Measurements from ENCODE around the gene DNAI7. TPM values are rescaled to one million over a fixed set of nuclear protein-coding genes. Genes with fewer than 3 reads are reported as not detected.

DNAI7 gene
- total RNA-seq, 1 experiment from 2014 or later, result 2.9 TPM

- Histone ChIP-seq H2AFZ (no peak overlapping the region), H3F3A (ENCODE audit: insufficient read depth, low read depth) (no peaks in the 10 kb centered on the region), H3K79me2 (ENCODE audit: low read depth) (no peaks in the 10 kb centered on the region), H3K27me3 (ENCODE audit: insufficient read depth, low read depth) (no peaks in the 10 kb centered on the region), H3K36me3 (ENCODE audit: low read depth) (no peaks in the 10 kb centered on the region), H4K20me1 (ENCODE audit: insufficient read depth) (no peaks in the 10 kb centered on the region), H3K4me3 (no peak overlapping the region), H3K4me1 (replicated peaks; ENCODE audit: insufficient read depth) (no peaks in the 10 kb centered on the region), H3K27ac (no peak overlapping the region), H3K9me2 (ENCODE audit: insufficient read depth) (no peaks in the 10 kb centered on the region; the same call in 1 of the 2 replicates), H3K9me3 (ENCODE audit: insufficient read depth, low read depth) (no peaks in the 10 kb centered on the region), H3K4me2 (no peak overlapping the region)
- ChIA-PET CTCF (no interaction called here), POLR2A (ENCODE audit: unreplicated experiment) (no interaction called here)
- DNase-seq, result no peak
- BruUV-seq (replicated peaks), result no TSS peak
- TF ChIP-seq EZH2 (IDR thresholded peaks at IDR 0.05; ENCODE audit: low read depth) (no peak), CTCF (conservative IDR thresholded peaks at IDR 0.05) (no peak)
- intact Hi-C loops (cut with micrococcal nuclease; ENCODE audit: unreplicated experiment), result no loop called here
These were observed 42.9 kb downstream of the DNAI7 start for GRCh38 chr12:25152055-25152454.

GRCh38 chr12:25151476-25151875, 43.5 kb downstream of the DNAI7 start:
- H3K36me3 ChIP-seq (ENCODE audit: low read depth), result no peaks in the 10 kb centered on the region
- intact Hi-C loops (cut with micrococcal nuclease; ENCODE audit: unreplicated experiment), result no loop called here
- no peak overlapping the region for H2AFZ ChIP-seq
- ChIA-PET CTCF (no interaction called here), POLR2A (ENCODE audit: unreplicated experiment) (no interaction called here)
- no peaks in the 10 kb centered on the region; the same call in 1 of the 2 replicates for H3K9me2 ChIP-seq (ENCODE audit: insufficient read depth)
- BruUV-seq (replicated peaks), result no TSS peak
- no peaks in the 10 kb centered on the region for H4K20me1 ChIP-seq (ENCODE audit: insufficient read depth)
- no peak for DNase-seq
- no peak overlapping the region for H3K4me2 ChIP-seq
- H3K4me1 ChIP-seq (replicated peaks; ENCODE audit: insufficient read depth), result no peaks in the 10 kb centered on the region
- H3K79me2 ChIP-seq (ENCODE audit: low read depth), result no peaks in the 10 kb centered on the region
- H3K27me3 ChIP-seq (ENCODE audit: insufficient read depth, low read depth), result no peaks in the 10 kb centered on the region
- no peaks in the 10 kb centered on the region for H3F3A ChIP-seq (ENCODE audit: insufficient read depth, low read depth)
- H3K4me3 ChIP-seq, result no peak overlapping the region
- TF ChIP-seq CTCF (conservative IDR thresholded peaks at IDR 0.05) (no peak), EZH2 (IDR thresholded peaks at IDR 0.05; ENCODE audit: low read depth) (no peak)
- H3K9me3 ChIP-seq (ENCODE audit: insufficient read depth, low read depth), result no peaks in the 10 kb centered on the region
- H3K27ac ChIP-seq, result no peak overlapping the region

- Histone ChIP-seq H3K4me1 (replicated peaks; ENCODE audit: insufficient read depth) (no peaks in the 10 kb centered on the region), H3K9me2 (ENCODE audit: insufficient read depth) (no peaks in the 10 kb centered on the region; the same call in 1 of the 2 replicates), H3F3A (ENCODE audit: insufficient read depth, low read depth) (no peaks in the 10 kb centered on the region), H3K27ac (no peak overlapping the region), H3K9me3 (ENCODE audit: insufficient read depth, low read depth) (no peaks in the 10 kb centered on the region), H3K27me3 (ENCODE audit: insufficient read depth, low read depth) (no peaks in the 10 kb centered on the region), H3K4me3 (no peak overlapping the region), H2AFZ (no peak overlapping the region), H3K4me2 (no peak overlapping the region), H4K20me1 (ENCODE audit: insufficient read depth) (no peaks in the 10 kb centered on the region), H3K79me2 (ENCODE audit: low read depth) (no peaks in the 10 kb centered on the region), H3K36me3 (ENCODE audit: low read depth) (no peaks in the 10 kb centered on the region)
- no peak for DNase-seq
- TF ChIP-seq CTCF (conservative IDR thresholded peaks at IDR 0.05) (no peak), EZH2 (IDR thresholded peaks at IDR 0.05; ENCODE audit: low read depth) (no peak)
- ChIA-PET POLR2A (ENCODE audit: unreplicated experiment) (no interaction called here), CTCF (no interaction called here)
- intact Hi-C loops (cut with micrococcal nuclease; ENCODE audit: unreplicated experiment), result no loop called here
- BruUV-seq (replicated peaks), result no TSS peak
These were observed 48.3 kb downstream of the DNAI7 start for GRCh38 chr12:25146686-25147085.
